ENCODE results near the gene DNM2. TPM values are rescaled to one million over a fixed set of nuclear protein-coding genes. Genes with fewer than 3 reads are reported as not detected.

Gene DNM2
- total and polyA plus RNA-seq, 2 of the 13 experiments (the other 11 are each of a cell fraction or from before 2014, with no cell fraction given): 41.7 to 59.8 TPM

DNA sequence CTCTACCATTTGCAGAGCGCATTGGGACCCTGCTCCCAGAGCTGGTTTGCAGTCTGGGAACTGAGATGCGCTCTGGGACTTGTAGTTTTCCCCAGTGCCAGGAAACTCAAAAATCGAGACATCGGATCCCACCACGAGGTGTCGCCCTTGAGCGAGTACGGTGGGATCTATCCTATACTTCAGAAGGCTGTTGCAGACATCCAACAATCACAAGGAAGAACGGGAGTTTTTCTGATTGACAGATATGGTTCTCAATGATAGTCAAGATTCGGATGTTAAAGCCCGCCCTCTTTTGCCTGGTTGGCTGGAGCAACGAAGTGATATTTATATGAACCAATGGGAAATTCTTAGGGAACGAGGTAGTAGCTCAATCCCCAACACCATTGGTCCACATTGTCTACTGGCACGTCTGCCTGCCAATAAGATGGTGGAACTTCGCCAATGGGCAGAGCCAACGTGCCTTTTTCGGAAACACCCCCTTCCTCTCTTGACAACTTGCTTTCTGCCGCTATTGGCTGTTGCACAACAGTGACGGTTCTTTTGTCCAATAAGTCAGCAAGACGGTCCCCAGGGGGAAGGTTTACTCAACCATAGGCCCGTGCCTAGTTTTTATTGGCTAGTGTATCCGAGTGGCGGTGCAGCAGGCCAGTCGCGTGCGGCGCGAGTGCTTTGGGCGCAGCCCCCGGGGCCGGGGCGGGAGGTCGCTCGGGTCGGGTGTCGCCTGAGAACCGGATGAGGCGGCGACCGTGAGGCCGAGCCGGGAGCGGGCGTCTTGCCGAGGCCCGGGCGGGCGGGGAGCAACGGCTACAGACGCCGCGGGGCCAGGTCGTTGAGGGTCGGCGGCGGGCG lies at the start of gene DNM2 (continued):
- TF ChIP-seq, protein P1, sequence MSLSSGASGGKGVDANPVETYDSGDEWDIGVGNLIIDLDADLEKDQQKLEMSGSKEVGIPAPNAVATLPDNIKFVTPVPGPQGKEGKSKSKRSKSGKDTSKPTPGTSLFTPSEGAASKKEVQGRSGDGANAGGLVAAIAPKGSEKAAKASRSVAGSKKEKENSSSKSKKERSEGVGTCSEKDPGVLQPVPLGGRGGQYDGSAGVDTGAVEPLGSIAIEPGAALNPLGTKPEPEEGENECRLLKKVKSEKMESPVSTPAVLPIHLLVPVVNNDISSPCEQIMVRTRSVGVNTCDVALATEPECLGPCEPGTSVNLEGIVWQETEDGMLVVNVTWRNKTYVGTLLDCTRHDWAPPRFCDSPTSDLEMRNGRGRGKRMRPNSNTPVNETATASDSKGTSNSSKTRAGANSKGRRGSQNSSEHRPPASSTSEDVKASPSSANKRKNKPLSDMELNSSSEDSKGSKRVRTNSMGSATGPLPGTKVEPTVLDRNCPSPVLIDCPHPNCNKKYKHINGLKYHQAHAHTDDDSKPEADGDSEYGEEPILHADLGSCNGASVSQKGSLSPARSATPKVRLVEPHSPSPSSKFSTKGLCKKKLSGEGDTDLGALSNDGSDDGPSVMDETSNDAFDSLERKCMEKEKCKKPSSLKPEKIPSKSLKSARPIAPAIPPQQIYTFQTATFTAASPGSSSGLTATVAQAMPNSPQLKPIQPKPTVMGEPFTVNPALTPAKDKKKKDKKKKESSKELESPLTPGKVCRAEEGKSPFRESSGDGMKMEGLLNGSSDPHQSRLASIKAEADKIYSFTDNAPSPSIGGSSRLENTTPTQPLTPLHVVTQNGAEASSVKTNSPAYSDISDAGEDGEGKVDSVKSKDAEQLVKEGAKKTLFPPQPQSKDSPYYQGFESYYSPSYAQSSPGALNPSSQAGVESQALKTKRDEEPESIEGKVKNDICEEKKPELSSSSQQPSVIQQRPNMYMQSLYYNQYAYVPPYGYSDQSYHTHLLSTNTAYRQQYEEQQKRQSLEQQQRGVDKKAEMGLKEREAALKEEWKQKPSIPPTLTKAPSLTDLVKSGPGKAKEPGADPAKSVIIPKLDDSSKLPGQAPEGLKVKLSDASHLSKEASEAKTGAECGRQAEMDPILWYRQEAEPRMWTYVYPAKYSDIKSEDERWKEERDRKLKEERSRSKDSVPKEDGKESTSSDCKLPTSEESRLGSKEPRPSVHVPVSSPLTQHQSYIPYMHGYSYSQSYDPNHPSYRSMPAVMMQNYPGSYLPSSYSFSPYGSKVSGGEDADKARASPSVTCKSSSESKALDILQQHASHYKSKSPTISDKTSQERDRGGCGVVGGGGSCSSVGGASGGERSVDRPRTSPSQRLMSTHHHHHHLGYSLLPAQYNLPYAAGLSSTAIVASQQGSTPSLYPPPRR (CRISPR knock-in tag; IDR thresholded peaks at IDR 0.05; ENCODE audit: borderline replicate concordance): no peak
- TF ChIP-seq MATR3 (CRISPR knock-in tag; IDR thresholded peaks at IDR 0.05): no peak
- no peak for TF ChIP-seq ARNT (IDR thresholded peaks at IDR 0.05)
- 0 out of 2 replicates have a peak, but pooled peaks have one; percentile 42 for TF ChIP-seq ZSCAN29 (CRISPR knock-in tag; conservative IDR thresholded peaks at IDR 0.05)
- TF ChIP-seq ZNF883 (CRISPR knock-in tag; IDR thresholded peaks at IDR 0.05; ENCODE audit: not compliant biosample characterization): no peak
- TF ChIP-seq CREM (IDR thresholded peaks at IDR 0.05): peak; percentile 93
- TF ChIP-seq CREM (CRISPR knock-in tag; IDR thresholded peaks at IDR 0.05): no peak
- no peak for TF ChIP-seq RARA (CRISPR knock-in tag; IDR thresholded peaks at IDR 0.05)
- TF ChIP-seq ZBTB1 (CRISPR knock-in tag; IDR thresholded peaks at IDR 0.05; ENCODE audit: borderline replicate concordance): no peak
- no peak for TF ChIP-seq ZNF616 (CRISPR knock-in tag; IDR thresholded peaks at IDR 0.05; ENCODE audit: low read depth)
- TF ChIP-seq RXRA (CRISPR knock-in tag; IDR thresholded peaks at IDR 0.05): no peak
- TF ChIP-seq ZNF619 (CRISPR knock-in tag; IDR thresholded peaks at IDR 0.05): no peak
- TF ChIP-seq, protein P2, sequence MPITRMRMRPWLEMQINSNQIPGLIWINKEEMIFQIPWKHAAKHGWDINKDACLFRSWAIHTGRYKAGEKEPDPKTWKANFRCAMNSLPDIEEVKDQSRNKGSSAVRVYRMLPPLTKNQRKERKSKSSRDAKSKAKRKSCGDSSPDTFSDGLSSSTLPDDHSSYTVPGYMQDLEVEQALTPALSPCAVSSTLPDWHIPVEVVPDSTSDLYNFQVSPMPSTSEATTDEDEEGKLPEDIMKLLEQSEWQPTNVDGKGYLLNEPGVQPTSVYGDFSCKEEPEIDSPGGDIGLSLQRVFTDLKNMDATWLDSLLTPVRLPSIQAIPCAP (CRISPR knock-in tag; IDR thresholded peaks at IDR 0.05; ENCODE audit: low read depth): no peak; the same call in 1 of the 2 replicates
- TF ChIP-seq, protein P3, sequence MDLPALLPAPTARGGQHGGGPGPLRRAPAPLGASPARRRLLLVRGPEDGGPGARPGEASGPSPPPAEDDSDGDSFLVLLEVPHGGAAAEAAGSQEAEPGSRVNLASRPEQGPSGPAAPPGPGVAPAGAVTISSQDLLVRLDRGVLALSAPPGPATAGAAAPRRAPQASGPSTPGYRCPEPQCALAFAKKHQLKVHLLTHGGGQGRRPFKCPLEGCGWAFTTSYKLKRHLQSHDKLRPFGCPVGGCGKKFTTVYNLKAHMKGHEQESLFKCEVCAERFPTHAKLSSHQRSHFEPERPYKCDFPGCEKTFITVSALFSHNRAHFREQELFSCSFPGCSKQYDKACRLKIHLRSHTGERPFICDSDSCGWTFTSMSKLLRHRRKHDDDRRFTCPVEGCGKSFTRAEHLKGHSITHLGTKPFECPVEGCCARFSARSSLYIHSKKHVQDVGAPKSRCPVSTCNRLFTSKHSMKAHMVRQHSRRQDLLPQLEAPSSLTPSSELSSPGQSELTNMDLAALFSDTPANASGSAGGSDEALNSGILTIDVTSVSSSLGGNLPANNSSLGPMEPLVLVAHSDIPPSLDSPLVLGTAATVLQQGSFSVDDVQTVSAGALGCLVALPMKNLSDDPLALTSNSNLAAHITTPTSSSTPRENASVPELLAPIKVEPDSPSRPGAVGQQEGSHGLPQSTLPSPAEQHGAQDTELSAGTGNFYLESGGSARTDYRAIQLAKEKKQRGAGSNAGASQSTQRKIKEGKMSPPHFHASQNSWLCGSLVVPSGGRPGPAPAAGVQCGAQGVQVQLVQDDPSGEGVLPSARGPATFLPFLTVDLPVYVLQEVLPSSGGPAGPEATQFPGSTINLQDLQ (CRISPR knock-in tag; IDR thresholded peaks at IDR 0.05): no peak
- TF ChIP-seq ZNF547 (CRISPR knock-in tag; IDR thresholded peaks at IDR 0.05): no peak
- TF ChIP-seq ARHGAP35 (CRISPR knock-in tag; IDR thresholded peaks at IDR 0.05; ENCODE audit: borderline replicate concordance): no peak
- no peak for TF ChIP-seq MIER3 (CRISPR knock-in tag; IDR thresholded peaks at IDR 0.05; ENCODE audit: borderline replicate concordance)
- no peak for TF ChIP-seq TOPORS (CRISPR knock-in tag; IDR thresholded peaks at IDR 0.05)
- TF ChIP-seq, protein P4, sequence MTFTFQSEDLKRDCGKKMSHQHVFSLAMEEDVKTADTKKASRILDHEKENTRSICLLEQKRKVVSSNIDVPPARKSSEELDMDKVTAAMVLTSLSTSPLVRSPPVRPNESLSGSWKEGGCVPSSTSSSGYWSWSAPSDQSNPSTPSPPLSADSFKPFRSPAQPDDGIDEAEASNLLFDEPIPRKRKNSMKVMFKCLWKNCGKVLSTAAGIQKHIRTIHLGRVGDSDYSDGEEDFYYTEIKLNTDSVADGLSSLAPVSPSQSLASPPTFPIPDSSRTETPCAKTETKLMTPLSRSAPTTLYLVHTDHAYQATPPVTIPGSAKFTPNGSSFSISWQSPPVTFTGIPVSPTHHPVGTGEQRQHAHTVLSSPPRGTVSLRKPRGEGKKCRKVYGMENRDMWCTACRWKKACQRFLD (CRISPR knock-in tag; IDR thresholded peaks at IDR 0.05; ENCODE audit: borderline replicate concordance): no peak
- TF ChIP-seq LCORL (IDR thresholded peaks at IDR 0.05): no peak
- 0 out of 2 replicates have a peak, but pooled peaks have one; percentile 41 for TF ChIP-seq LCORL (CRISPR knock-in tag; IDR thresholded peaks at IDR 0.05)

Data from HepG2 (cell line).